HG03159 (cell line): ENCODE results near the gene TMEM225B.
"Not testable (repeated sequence)": the region's sequence is repeated elsewhere in the genome, so short reads cannot be mapped to it uniquely, and the experiment has no call there.

Experiments used
- ATAC-seq: cut with Tn5 transposase; IDR thresholded peaks from one replicate; pipeline ENCODE4 v1.9.1; 2021; ENCODE audit warnings: mild to moderate bottlenecking, moderate library complexity; ENCODE audit not compliant: unreplicated experiment

The TMEM225B gene

DNA sequence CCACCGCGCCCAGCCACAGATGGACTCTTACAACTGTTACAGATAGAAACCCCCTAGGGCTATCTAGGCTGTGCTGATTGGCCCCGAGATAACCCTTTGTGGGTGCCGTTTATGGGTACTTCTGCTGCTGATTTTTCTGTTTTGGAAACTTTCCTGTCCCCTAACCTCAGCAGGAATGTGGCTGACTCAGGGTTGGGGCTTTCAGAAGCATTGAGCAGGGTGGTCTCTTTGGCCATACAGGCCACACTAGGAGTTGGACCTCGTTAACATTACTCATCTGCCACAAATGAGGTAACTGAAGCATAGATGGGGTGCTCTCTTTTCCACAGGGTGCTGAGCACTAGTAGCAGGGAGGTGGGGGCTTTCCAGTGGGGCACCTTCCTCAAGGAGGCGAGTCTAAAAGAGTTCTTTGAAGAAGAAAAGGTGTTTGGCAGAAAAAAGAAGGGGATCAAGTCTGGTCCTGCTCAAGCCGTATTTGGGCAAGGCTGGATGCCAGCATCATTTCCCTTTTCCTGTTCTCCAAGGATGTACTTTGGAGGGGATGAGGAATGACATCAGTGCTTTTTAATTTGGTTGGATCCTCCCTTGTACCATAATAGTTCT, 25.1 kb downstream of the TMEM225B start:
- no peak for ATAC-seq

DNA sequence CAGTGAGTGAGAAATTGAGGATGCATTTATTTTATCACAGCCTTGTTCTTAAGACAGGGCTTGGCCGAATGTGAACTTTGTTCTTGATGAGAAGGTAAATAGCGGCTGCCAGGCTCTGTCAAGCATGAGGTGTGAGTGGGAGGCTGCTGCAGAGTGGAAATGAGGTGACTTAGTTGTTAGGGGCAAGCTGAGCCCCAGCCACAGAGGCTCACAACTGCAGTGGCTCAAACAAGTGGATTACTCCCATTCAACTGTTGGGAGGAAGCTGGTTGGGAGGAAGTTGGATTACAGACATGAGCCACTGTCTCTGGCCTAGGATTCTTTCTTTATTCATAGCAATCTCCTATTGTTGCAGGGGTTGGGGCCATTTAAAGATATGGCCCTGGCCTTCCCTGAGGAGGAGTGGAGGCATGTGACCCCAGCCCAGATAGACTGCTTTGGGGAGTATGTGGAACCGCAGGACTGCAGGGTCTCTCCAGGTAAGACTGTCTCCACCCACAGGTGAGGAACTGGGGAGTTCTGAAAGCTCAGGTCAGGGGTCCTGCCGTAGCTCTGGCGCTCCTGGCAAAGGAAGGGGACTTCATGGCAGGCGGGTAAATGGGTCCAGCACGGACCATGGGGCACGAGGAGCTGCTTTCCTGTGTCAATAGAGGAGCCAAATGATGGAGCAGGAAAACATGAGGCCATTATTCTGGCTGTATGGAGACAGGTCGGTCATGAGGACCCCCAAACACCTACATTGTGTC, 25.8 kb downstream of the TMEM225B start:
- ATAC-seq = no peak

DNA sequence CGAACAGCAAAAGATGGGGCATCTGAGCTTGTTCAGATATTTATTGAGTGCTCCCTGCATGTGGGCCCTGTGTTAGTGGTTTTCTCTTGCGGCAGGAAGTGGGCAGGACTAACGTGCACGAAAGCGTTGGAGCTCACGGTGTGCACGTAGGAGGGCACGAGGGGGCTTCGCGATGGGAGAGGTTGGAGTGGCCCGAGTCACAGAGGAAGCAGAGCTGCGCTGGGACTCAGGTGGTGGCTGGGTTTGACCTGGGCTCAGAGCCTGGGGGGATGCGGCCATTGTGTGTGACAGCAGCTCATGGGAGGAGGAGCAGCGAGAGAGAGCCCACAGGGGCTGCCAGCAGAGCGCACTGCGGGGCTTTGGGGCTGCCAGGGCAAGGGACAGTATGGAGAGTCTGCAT, 26.4 kb downstream of the TMEM225B start:
- ATAC-seq = no peak

DNA sequence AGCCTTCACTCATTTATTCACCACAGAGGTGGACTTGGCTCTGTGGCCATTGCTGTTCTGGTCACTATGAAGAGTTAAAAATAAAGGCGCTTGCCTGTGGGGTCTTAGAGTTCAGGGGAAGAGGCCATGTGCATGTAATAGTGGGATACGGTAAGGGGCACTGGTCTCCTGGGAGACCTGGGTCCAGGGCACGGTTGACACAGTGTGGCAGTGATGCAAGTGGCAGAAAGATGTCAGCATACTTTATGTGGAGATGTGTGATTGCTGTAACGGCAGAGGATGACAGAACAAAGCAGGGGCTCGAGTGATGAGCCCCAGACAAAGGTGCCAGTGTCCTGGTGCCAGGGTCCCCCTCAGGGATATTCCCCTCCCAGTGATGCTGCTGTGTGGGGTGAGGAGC, 27.3 kb downstream of the TMEM225B start:
- no peak for ATAC-seq

DNA sequence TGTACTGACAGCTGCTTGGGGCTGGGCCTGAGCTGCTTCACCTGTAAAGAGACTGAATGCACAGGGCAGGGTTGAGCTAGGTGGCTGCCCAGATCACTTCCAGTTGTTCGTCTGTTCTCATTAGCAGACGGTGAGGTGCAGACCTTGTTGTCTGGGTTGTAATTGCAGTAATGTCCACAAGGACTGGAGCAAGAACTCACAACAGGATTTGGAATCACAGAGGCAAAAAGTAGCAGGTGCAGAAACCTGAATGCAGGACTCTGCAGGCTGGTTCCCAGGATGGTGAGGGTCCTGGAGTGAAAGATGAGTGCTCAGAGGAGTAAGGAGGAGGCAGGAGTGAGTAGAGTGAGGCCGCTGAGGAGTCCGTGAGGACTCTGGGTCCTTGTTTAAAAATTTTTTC, 27.9 kb downstream of the TMEM225B start:
- ATAC-seq = no peak

DNA sequence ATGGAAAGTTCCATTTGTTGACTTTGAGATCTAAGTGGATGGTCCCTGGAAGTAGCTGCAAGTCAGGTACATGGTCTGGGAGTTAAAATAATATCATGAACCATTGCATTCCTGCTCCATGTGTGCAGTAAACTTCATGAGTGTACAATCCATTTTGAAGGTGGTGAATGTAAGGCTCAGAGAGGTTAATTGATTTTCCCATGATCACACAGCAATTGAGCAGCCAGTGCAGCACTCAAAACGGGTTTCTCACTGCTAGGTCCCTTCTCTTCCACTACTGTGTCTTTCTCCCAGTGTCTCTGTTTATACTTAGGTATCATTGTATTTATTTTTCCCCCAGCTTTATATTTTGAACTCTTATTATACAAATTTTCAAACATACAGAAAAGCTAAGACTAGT, 28.6 kb downstream of the TMEM225B start:
- no peak for ATAC-seq

DNA sequence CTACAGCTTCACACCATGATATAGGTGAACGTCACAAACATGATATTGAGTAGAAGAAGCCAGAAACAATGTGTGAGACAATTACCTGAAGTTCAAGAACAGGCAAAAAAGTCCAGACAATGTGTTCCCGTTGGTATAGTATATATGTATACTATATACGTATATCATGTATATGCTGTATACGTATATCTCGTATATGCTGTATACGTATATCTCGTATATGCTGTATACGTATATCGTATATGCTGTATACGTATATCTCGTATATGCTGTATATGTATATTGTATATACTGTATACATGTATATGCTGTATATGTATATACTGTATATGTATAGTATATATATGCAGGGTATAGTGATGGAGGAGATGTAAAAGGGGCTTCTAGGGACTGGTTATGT, 29.4 kb downstream of the TMEM225B start:
- ATAC-seq = no peak

DNA sequence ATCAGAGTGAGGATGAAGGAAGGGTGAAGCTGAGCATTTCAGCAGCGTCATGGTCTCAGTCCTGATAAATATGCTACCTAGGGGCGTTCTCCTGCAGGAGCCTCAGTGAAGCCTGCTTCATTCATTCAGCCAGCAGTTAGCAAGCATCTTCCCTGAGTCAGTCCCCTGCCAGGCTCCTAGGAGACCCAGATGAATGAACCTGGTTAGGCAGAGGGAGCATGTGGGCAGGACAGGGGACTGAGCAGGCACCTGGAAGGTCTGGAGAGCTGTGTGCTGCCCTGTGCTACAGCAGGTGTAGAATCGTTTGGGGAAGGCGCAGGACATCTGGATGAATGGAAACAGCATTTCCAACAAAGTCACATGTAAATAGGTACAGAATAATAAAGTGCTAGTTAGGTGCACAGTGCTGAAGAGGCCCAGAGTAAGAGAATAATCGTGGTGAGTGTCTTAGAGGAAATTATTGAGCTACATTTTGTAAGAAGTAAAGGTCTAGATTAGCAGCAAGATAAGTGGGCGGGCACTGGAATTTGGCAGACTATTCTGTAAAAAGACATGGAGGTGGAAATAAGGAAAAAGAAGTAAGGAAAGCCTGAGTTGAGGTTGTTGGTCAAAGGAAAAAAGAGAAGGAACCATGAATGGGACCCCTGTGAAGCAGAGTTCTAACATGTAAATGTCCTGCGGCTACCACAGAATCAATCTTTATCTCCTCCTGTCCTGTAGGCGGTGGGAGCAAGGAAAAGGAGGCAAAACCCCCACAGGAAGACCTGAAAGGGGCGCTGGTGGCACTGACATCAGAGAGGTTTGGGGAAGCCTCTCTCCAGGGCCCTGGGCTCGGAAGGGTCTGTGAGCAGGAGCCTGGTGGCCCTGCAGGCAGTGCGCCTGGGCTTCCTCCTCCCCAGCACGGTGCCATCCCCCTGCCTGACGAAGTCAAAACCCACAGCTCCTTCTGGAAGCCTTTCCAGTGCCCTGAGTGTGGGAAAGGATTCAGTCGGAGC, 30.7 kb downstream of the TMEM225B start:
- no peak for ATAC-seq

DNA sequence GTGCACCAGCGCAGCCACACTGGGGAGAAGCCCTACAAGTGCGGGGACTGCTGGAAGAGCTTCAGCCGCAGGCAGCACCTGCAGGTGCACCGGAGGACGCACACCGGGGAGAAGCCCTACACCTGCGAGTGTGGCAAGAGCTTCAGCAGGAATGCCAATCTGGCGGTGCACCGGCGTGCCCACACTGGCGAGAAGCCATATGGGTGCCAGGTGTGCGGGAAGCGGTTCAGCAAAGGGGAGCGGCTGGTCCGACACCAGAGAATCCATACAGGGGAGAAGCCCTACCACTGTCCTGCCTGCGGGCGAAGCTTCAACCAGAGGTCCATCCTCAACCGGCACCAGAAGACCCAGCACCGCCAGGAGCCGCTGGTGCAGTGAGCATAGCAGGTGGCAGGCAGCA, 31.6 kb downstream of the TMEM225B start:
- ATAC-seq = no peak

DNA sequence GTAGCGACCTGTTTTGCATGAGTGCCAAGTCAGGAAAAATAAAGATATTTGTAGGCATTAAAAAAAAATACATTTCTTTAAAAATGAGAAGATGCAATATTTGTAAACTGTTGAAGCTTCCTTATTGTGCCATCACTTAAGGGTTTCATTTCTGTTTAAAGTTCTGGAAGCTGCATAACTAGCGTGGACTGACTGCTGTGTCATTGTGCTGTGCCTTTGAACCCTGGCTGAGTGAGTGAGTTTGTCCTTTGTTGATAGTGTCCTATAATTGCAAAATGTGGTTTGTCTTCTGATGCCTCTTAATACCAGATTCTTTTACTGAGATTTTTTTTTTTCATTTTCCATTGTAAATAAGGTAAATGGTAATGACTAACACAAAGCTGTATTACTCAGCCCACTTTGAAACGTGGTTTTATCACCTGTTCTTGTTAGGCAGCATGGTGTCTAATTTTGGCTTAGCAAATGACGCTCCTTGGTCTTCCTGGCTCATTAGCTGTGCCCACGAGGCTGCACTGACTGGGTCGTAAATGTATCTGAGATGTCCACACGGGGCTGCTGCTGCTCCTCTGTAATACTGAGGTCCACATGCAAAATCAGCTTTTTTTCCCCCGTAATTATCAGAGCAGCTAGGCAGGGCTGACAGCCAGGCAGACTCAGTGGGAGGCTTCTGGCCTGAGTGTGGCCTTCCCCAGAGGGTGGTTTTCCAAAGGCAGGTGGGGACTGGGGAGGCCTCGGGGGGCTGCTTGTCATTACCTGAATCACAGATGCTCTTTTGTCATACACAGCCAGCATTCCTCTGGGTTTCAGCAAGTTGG, 33.4 kb downstream of the TMEM225B start:
- no peak for ATAC-seq

DNA sequence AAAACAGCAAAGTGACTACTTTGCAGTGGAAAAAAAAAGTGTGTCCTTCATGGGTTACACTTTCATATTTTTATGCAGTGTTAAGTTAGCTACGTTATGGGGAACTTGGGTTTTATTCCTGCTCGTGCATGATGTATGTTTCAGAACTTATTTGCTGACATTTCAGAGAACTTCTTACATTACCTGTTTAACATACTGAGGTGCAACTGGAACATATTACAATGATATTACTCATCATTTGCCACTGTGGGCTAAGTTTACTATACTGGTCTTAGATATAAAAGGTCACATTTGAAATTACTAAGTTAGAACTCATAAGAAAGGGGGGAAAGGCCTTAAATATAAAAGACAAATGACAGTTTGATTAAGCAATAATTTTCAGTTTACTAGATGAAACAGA, 39.3 kb downstream of the TMEM225B start:
- ATAC-seq = not testable (repeated sequence)

DNA sequence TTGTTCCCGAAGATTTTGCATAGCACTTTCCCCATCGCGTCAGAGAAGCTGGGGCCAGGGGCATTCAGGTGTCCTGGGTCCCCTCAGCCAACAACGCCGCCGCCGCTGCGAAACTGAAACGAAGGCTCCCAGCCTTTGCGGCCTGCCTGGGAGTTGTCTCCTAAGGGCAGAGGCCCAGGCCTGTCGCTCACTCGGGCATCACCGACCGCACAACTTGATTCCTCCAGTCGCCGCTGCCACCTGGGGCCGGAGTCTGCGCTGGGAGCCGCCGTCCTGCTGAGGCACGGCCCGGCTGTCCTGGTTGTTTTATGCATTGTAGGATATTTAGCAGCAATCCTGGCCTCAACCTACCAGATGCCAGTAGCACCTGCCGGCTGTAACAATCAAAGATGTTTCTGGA, 40.7 kb downstream of the TMEM225B start:
- no peak for ATAC-seq

DNA sequence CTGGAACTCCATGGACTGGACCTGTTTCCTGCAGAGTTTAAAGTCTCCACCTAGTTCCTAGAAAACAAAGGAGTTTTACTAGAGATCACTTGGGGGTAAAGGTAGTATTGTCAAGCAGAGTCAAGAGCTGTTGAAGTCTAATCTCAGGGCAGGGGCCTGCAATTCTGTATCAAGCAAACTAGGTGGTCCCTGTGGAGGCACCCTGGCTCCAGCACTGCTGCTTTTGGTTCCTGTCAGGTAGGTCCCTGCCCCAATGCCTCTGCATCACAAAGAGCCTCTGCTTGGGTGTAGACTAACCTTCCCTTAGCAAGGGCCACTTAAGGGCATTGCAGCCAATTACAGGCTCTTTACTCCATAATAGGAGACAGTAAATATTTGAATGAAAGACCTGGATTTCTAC, 41.2 kb downstream of the TMEM225B start:
- no peak for ATAC-seq

DNA sequence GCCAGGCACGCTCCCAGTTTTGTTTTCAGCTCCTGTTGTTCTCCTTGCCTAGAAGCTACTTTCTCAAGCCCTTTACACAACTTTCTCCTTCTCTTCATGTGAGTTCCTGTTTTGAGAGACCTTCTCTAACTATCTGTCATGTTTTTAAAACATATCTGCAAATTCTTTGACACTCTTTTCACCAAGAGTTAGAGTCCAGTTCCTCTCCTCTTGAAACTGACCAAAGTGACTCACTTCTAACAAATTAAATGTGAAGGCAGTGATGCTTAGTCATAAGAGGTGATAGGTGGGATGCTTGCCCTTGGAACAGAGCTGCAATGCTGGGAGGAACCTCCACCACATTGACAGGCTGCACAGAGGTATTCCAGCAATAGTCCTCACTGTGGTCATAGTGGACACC, 44.0 kb downstream of the TMEM225B start:
- no peak for ATAC-seq

DNA sequence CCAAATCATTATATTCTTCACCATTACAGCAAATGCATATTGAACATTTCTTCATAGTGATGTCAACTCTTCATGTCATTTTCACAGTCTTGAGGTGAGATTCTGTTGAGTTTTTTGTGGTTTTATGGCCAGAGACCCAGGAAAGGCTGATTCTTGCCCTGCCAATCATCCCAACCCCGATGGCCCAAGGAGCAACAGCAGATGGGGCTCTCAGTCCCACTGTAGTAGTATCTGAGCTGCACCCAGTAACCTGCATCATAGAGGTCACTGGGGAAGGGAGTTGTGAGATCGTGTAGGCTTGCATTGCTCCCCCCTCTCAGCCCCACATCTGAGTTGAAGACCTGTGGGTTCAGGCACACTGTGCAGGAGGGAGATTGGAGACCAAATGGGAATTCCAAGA, 45.4 kb downstream of the TMEM225B start:
- ATAC-seq = no peak

DNA sequence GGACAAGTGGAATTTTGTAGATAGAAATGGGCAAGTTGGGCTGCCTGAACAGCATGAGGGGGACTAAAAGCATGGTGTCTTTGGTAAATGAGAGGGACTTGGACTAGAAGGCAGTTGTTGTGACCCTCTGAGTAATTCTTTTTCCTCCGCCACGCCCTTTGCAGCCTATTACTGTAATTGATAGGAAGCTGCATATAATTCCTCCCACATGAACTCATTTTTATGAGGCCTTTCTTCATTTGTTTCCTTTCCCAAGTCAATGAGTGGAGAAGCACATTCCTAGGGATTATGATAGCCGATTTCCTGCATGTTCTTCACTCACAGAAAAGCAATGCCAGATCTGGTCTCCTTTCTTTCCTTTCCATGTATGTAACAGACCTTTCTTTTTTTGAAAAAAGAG, 46.4 kb downstream of the TMEM225B start:
- ATAC-seq = no peak

DNA sequence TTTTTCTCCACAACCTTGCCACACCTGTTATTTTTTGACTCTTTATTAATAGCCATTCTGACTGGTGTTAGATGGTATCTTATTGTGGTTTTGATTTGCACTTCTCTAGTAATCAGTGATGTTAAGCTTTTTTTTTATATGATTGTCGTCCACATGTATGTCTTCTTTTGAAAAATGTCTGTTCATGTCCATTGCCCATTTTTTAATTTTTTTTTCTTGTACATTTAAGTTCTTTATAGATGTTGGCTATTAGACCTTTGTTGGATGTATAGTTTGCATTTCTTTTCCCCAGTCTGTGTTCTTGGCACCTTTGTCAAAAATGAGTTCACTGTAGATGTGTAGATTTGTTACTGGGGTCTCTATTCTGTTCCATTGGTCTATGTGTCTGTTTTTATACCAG, 47.5 kb downstream of the TMEM225B start:
- no peak for ATAC-seq

DNA sequence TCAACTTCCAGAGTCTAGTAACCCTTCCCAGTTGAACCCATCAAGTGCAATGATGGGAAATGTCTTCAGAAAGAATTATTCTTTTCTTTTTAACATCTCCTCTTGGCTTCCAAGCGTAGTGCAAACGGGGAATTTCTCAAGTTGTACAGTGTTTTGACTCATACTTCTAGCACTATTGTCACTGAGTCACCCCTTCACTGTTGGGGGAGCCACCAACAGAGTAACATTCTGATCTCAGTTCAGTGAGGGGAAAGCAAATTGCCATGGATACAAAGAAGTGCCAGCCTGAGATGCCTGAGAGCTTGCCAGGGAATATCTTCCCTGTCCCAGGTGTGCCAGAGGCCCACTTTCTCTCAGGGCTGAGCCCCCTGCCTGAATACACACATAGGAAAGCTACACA, 50.8 kb downstream of the TMEM225B start:
- ATAC-seq = no peak

DNA sequence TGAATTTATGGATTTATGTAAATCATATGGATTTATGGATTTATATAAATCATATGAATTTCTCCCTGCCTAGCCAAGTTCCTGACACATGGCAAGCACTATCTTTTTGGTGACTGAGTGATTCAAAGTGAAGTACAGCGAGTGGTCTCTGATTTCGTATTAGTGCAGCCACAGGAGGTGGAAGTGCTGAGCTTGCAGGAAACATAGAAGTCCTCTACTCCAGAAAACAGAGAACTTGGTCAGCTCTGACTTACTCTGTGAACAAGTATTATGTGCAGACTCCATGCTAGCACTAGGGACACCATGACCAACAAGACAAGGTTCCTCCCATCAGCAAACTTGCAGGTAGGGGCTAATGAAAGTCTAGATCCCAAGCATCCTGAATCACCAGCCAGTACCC, 53.2 kb downstream of the TMEM225B start:
- ATAC-seq = no peak

DNA sequence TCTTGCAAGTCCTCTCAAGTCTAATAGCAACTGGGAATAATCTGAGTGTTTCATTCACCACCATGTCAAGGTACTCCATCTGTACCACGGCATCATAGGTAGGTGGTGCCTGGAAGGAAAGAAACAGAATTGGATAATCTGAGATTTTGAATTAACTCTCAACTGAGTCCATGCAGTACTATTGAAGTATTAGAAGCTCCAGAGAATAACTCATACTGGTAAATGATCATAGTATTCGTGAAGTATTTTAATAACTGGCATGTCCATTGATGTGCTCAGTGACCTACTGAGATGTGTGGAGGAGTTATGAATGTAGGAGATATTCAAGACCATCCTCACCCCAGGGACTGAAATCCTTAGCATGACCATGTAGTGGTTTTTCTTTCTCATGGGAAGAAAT, 54.6 kb downstream of the TMEM225B start:
- ATAC-seq = no peak

DNA sequence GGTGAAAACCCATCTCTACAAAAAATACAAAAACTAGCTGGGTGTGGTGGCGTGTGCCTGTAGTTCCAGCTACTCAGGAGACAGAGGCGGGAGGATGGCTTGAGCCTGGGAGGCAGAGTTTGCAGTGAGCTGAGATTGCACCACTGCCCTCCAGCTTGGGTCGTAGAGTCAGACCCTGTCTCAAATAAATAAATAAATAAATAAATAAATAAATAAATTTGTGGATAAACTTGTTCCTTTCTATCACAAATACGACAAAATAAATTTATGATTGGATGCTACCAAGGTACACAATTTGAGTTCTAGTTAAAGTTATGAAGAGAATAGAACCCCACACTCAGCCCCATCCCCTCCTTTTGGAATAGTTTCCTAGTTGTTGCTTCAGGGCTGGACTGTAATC, 55.2 kb downstream of the TMEM225B start:
- not testable (repeated sequence) for ATAC-seq
